NCI-H1417 (cell line): Measurements from ENCODE around the gene CYSLTR2.
A peak's percentile ranks its signal among the peaks of the same experiment; 100 is the strongest.
"Not testable (repeated sequence)": the region's sequence is repeated elsewhere in the genome, so short reads cannot be mapped to it uniquely, and the experiment has no call there.

Source experiments
- DNase-seq, 3 experiments: peaks; one replicate each; lab custom pipeline; 2025; lab: John Stamatoyannopoulos, UW

Gene CYSLTR2

DNA sequence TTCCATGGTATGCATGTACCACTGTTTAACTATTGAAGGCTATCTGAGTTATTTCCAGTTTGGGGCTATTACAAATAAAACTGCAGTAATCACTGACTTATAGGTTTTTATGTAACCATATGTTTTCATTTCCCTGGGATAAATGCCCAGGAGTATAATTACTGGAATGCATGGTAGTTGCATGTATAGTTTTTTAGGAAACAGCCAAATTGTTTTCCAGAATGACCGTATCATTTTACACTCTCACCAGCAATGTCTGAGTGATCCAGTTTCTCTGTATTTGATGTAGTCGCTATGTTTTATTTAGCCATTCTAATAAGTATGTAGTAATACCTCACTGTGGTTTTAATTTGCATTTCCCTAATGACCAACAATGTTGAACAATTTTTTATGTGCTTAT is 42.0 kb downstream of the CYSLTR2 start:
- no peak for DNase-seq

DNA sequence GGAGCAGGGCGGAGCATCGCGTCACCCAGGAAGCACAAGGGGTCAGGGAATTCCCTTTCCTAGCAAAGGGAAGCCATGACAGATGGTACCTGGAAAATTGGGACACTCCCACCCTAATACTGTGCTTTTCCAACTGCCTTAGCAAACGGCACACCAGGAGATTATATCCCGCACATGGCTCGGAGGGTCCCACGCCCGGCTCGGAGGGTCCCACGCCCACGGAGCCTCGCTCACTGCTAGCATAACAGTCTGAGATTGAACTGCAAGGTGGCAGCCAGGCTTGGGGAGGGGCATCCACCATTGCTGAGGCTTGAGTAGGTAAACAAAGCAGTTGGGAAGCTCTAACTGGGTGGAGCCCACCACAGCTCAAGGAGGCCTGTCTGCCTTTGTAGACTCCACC is 42.9 kb downstream of the CYSLTR2 start:
- not testable (repeated sequence) for DNase-seq

DNA sequence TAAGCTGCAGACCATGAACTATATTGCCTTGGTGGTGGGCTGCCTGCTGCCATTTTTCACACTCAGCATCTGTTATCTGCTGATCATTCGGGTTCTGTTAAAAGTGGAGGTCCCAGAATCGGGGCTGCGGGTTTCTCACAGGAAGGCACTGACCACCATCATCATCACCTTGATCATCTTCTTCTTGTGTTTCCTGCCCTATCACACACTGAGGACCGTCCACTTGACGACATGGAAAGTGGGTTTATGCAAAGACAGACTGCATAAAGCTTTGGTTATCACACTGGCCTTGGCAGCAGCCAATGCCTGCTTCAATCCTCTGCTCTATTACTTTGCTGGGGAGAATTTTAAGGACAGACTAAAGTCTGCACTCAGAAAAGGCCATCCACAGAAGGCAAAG is 53.7 kb downstream of the CYSLTR2 start:
- DNase-seq, result no peak

DNA sequence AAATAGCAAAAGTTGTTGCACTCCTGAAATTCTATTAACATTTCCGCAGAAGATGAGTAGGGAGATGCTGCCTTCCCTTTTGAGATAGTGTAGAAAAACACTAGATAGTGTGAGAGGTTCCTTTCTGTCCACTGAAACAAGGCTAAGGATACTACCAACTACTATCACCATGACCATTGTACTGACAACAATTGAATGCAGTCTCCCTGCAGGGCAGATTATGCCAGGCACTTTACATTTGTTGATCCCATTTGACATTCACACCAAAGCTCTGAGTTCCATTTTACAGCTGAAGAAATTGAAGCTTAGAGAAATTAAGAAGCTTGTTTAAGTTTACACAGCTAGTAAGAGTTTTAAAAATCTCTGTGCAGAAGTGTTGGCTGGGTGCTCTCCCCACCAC is 55.0 kb downstream of the CYSLTR2 start:
- no peak for DNase-seq

DNA sequence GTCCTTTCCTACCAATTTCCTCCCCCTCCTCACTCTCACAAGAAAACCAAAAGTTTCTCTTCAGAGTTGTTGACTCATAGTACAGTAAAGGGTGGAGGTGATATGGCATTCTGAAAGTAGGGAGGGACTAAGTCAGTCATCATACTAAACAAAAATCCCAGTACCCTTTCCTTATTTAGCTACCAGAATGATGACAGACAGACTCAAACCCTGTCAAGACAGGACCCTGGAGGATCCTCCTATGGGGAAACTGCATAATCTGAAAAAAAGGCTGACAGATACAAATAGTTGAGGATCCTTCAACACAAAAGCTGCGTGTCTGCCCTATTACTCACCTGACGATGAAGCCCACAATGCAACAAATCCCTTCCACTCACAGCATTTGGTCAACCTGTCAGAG is 55.5 kb downstream of the CYSLTR2 start:
- no peak for DNase-seq

DNA sequence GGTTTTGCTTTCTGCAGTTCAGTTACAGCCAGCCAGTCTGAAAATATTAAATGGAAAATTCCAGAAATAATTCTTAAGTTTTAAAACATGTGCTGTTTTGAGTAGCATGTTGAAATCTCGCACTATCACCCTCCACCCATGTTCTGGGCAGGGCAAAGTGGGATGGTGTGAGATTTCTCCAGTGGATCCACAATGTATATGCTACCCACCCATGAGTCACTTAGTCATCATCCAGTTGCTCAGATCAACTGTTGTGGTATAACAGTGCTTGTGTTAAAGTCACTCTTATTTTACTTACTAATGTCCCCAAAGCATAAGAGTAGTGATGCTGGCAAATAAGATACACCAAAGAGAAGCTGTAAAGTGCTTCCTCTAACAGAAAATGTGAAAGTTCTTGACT is 56.4 kb downstream of the CYSLTR2 start:
- no peak for DNase-seq

DNA sequence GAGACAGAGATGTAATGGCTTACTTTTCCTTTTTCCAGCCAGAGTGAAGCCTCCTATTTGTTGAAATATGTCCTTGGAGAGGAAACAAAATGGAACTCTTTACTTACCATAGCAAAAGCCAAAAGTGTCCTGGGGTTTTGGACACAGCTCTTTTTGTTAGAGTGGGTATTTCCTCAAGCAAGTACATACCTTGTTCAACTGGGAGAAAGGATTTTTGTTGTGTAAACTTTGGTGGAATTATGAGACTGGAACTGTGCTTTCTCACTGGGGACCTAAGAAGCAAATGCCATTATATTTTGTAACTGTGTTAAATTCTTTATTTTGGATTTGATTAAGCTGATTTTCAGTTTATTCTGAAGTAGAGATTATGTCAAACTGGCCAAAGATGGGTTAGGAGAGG is 58.4 kb downstream of the CYSLTR2 start:
- DNase-seq, result no peak

DNA sequence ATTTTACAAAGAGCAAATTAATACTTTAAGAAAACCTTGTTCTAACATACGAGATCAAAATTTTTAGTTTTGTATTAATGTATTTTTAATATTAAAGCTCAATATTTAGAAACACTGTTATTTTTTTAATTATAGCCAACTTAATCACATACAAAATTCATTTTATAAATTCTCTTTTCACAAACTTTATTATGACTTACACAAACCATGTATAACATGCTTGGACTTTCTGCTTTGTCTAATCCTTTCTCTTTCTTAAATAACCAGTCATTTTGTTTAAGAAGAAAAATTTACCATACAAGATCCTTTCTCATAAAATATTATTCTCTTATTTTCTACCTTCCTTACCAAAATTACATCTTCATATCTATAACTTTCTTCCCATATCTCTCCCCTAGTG is 62.2 kb downstream of the CYSLTR2 start:
- DNase-seq, result no peak

DNA sequence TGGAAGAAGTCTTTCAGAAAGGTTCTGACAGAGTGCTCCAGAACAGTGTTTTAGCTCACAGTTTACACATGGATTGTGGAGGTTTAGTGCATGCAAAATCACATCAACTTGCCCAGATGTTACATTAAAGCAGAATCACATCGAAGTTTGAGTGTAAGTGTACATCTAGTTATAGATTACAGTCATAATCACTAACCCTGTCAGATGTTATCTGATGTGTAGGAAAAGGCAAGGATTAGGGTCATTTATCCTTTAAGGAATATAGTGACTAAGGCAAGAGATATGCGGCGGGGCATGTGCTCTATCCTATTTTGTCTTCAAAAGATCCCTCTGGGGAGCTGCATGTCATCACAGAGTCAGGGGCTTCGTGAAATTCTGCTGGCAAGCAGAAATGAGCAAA is 66.9 kb downstream of the CYSLTR2 start:
- no peak for DNase-seq

DNA sequence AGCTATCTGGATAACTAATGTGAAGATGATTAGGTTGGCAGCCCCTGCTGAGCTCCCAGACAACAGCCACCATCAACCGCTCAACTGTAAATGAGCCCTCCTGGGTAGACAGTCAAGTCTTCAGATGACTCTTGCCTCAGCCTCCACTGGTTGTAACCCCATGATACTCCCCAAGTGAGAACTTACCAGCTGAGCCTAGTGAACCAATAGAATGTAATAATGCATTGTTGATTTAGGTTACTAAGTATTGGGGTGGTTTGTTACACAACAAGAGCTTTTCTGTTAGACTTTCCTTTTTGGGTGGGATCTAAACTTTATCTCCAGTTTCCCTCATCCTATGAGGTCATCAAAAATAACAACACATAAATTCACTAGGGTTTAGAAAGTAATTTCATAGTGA is 69.4 kb downstream of the CYSLTR2 start:
- DNase-seq, result no peak

DNA sequence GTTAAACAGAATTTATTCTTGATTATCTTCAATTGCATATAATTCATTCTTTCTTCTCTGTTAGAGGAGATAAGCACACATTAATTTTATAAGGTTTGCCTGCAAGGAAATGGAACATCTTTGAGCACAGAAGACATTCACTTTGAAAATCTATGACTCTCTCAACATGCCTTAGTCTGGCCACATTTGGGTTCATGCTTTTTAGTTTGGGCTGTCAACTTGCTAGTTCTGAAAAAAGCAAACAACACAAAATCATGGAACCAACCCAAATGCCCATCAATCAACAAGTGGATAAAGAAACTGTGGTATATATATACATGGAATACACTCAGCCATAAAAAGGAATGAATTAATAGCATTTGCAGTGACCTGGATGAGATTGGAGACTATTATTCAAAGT is 71.5 kb downstream of the CYSLTR2 start:
- DNase-seq, result no peak

DNA sequence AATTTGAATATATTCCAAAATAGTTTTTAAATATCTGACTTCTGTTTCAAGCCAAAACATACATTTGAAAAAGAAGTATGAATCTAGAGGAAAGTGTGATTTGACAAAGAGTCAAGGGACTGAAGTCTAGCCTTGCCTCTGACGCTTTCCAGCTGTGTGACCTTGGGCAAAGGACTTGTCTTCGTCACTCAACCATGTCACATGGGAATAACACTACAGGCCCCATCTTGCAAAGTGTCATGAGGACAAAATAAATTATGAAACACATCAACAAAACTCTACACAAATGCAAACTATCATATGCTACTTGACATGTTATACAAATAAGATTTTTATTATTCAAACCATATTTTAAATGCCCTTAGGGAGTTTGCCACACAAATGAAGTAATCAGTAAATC is 73.0 kb downstream of the CYSLTR2 start:
- DNase-seq, result peak in 1 of 3 experiments; percentile 34

DNA sequence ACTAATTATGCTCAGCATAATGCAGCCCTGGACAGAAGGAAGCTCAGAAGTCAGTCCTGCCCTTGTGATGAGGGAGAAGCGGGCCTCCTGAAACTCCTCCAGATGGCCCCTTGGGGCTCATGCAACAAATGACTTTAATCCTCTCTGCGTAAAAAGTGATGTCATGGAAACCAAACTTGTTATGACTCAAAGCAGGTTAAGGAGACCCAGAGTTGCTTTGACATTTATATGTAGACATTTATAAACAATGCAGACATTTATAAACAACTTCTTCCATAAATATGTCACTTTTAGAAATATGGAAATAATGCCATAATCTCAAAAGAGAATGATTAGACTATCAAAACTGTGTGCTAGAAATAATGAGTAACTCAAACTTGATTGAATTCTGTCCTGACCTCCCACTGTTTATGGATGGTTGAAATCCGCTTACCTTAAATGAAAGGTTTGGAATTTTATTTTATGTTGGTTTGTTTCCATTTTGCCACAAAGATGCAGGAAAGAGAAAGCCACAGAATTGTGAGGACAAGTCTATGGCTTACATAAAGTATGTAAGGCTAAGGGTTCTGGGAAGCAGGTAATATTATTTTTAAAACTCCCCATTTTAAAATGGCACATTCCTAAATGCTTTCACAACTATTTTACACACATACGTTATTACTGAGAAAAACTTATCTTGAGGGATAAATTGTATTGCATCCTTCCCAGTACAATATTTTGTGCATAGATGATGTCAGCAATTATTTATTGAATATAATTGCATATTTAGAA is 73.7 kb downstream of the CYSLTR2 start:
- DNase-seq, result peak in 1 of 3 experiments; percentile 38

DNA sequence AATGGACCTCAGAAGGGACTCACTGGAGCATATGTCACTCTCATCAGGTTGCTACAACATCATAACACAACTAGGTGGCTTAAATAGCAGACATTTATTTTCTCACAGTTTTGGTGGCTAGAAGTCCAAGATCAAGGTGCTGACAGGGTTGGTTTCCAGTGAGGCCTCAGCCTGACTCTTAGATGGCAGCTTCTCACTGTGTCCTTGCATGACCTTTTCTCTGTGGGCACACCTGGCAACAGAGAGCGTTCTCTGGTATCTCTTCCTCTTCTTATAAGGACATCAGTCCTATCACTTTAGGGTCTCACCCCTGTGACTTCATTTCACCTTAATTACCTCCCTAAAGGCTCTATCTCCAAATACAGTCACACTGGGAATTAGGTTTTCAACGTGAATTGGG is 74.5 kb downstream of the CYSLTR2 start:
- DNase-seq, result no peak

DNA sequence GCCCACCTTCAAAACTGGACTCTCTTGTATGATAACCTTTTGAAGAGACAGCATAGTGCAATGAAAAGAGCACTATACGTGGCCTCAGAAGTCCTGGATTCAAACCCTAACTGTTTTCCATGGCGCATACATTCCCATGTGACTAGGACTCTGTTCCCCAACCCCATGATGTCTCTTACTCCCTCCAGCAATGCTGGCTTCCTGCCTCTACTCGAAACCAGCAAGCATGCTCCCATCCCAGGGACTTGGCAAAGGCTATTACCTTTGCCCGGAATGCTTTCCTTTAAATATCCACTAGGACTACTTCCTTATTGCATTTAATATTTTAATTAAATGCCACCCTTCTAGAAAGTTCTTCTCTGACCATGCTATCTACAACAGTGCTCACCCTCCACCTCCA is 75.1 kb downstream of the CYSLTR2 start:
- no peak for DNase-seq

DNA sequence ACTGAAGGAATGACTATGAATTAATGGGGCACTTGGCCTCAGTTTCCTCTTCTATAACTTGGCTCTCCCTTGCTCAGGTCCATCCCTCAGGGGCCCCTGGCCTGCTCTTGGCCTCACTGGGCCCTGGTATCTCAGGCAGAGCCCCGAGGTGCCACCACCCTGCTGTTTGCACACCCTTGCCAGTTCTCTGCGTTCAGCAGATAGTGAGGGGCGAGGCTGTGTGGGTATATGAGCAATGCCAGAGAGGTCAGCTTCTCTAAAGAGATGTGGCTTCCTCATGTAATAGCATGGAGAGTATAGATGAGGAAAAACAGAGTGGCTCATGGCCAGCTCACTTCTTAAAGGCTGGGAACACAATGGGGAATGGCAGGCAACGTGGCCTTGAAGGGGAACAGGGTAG is 76.1 kb downstream of the CYSLTR2 start:
- no peak for DNase-seq

DNA sequence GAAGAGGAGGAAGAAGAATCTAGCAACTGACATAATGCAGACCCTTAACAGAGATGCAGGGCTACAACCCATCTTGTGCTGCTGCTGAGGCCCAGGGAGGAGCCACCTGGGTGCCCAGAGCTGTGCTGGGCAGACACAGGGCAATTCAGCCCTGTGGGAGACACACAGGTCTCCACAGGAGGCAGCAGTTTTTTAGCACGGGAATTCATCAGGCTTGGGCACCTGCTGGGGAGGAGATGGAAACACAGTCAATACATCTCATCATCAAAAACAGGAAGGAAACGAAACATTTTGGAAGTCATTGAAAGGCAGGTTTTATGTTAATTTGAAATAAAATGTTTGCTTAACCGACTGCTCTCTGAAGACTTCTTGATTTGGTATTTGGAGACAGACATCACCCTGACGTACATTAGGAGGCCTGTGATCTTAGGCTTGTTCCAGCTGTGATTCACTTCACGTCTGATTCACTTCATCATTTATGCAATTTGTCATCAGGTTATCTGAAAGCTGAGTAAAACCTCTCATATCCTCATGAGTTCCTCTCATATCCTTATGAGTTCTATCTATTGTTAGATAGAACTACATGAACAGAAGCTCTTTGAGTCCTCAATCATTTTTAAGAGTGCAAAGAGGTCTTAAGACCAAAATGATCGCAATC is 77.4 kb downstream of the CYSLTR2 start:
- peak in 1 of 3 experiments; percentile 8 for DNase-seq

DNA sequence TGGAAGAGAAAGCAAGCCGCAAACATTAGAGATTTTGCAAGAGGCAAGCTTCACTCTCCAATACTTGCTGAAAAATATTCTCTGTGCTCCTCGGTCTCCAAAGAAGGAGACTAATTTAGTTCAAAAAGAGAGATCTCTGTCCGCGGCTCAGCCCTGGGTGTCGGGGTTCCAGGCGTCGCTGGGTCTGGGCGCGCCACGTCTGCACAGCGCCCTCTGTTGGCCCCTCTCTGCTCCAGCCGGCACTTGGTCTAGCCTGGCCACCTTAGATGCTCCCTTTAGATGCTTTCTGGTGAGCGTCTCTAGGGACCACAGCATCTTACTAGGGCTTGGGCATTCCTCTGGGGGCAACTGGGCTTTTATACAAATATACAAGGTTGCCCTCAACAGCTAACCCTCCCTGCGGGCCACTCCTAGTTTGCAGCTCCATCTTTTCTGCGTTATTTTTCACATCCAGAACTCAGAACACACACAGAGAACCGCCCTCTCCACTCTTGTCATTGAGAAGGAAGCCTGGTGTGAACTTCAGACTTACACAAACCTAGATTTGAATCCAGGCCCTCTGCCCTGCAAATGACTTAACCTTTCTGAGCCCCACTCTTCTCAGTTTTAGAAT is 78.3 kb downstream of the CYSLTR2 start:
- DNase-seq, result no peak

DNA sequence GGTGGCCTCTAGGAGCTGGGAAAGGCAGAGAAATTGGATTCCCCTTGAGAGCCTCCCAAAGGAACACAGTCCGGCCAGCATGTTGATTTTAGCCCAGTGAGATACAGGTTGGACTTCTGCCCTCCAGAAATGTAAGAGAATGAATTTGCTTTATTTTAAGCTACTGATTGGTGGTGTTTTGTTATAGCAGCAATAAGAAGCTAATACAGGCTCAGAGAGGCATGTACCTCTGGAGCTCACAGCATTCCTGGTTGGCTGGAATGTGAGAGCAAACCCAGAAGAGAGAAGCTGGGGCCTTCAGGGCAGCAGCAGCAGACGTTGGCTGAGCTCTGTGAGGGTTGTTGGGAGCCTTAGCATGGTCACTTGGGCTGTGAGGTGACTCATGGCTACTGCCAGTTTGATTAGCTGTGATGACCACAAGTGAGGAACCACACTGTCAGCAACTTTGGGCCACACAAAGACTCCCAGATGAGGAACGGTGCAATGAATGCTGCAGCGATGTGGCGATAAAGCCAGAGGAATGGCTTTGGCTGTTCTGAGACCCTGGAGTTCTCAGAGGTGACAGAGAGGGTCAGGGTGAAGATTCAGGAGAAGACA is 80.1 kb downstream of the CYSLTR2 start:
- DNase-seq, result no peak

DNA sequence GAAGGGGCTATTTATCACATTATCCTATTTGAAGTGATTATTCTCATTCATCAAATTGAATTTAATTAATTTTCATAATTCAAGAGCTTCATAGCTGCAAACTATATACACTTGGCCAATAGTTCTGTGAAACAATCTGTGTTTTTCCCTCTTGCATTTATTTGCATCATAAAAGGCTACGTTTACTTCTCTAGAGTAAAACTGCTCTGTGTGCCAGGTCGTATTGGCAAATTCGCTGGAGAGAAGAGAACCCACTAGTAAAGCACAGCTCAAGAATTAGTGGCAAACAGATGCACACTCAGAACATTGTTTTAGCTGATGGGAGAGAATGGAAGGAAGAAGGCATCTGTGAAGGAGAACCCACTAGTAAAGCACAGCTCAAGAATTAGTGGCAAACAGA is 81.8 kb downstream of the CYSLTR2 start:
- DNase-seq, result no peak

DNA sequence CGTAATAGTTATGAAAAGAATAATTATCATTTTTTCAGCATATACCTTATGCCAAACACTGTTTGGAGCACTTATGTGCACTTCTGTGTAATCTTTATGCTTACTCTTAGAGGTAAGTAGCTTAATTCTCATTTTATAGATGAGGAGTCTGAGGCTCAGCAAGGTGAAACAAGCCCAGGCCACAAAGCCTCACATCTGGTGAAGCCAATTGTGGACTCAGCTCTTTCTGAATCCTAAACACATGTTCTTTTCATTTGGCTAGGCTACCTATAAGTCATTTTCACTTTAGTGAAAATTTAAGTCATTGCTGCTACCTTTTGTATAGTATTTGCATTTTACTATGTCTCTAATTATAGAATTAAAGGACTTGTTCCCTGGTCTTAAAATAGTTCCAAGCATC is 84.0 kb downstream of the CYSLTR2 start:
- no peak for DNase-seq

DNA sequence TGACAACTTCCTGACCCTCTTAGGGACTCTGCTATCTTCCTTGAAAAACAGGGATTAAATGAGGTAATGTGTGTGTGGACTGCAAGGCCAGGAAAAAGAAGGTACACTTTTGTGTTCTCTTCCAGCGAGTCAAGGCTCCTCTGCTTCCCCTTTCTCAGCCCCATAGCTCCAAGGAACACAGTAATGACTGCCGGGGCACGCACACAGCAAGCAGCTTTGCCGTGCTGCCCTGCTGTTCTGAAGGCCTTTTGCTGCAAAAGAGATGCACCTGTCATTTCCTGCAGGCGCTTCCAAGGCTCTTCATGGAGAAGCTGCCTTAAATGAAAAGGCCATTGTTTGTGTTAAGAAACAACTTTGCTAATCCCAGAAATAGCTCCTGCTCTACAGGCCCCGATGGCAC is 84.6 kb downstream of the CYSLTR2 start:
- peak in 1 of 3 experiments; percentile 24 for DNase-seq

DNA sequence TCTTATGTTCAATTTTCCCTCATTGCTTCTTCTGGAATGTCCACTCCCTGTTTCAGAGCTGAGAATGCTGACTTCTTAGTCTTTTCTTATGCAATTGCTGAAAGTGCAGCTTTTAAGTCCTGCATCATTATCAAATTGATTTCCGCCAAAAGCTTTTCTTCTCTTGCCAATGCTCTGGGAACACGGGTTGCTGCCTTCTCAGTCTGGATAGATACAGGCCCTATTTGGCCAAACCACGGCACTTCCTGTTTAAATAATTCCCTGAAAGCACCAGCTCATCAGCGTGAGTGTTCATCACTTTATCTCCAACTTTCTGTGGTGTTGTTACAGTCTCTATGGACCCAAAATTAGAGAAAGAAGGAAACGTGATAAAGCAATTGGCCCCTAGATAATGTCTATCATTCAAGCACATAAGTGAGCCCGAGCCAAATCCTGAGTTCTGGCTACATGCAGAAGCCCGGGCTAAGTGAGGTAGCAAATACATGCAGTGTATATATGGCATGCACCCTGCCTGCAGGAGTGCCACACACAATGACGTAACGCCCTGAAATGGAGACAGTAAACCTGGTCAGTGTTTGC is 85.7 kb downstream of the CYSLTR2 start:
- no peak for DNase-seq
